NCI-H128 (cell line): Measurements from ENCODE around the gene ATP4A.

ENCODE experiments used
- DNase-seq: peaks from one replicate; lab custom pipeline; 2025; ENCODE audit not compliant: unreplicated experiment; lab: John Stamatoyannopoulos, UW

Gene ATP4A

GRCh38 chr19:35502751-35503150, 60.7 kb downstream of the ATP4A start:
- DNase-seq, result no peak

GRCh38 chr19:35501684-35502083, 61.8 kb downstream of the ATP4A start:
- DNase-seq, result no peak

GRCh38 chr19:35500611-35501010, 62.8 kb downstream of the ATP4A start:
- DNase-seq, result no peak
